OCI-LY1 (cell line): ENCODE results near the gene LRP8.

Source experiments
- H2AFZ ChIP-seq: fragments of 200-600 bp; sonication (generic), shearing (Covaris generic); 2 replicates; pipeline ENCODE4 v1.6.0; 2014; ENCODE audit warnings: antibody characterized with exemption, mild to moderate bottlenecking, low read length
- H3F3A ChIP-seq: fragments of 200-600 bp; sonication (generic), shearing (Covaris generic); 2 replicates; pipeline ENCODE4 v1.6.0; 2014; ENCODE audit warnings: mild to moderate bottlenecking, antibody characterized with exemption, low read length, moderate library complexity; ENCODE audit not compliant: insufficient read depth
- H3K27ac ChIP-seq: fragments of 200-600 bp; sonication (generic); 2 replicates; pipeline ENCODE4 v1.5.1; 2014; ENCODE audit warnings: low read length, mixed run types, mild to moderate bottlenecking, low read depth; ENCODE audit not compliant: poor library complexity, severe bottlenecking
- H3K27me3 ChIP-seq: fragments of 200-600 bp; sonication (generic); 2 replicates; pipeline ENCODE4 v1.6.0; 2014; ENCODE audit warnings: antibody characterized with exemption, mild to moderate bottlenecking, low read length, moderate library complexity; ENCODE audit not compliant: insufficient read depth
- H3K36me3 ChIP-seq: fragments of 200-600 bp; sonication (generic); 2 replicates; pipeline ENCODE4 v1.6.1; 2014; ENCODE audit warnings: mild to moderate bottlenecking, antibody characterized with exemption, low read length, moderate library complexity, mixed read lengths; ENCODE audit not compliant: insufficient read depth
- H3K4me1 ChIP-seq: fragments of 200-600 bp; sonication (generic); 2 replicates; pipeline ENCODE4 v1.5.1; 2014; ENCODE audit warnings: mild to moderate bottlenecking, low read length, moderate library complexity; ENCODE audit not compliant: insufficient read depth, severe bottlenecking
- H3K4me2 ChIP-seq: fragments of 200-600 bp; sonication (generic), shearing (Covaris generic); 2 replicates; pipeline ENCODE4 v1.6.1; 2014; ENCODE audit warnings: low read length
- H3K4me3 ChIP-seq: fragments of 200-600 bp; sonication (generic); 2 replicates; pipeline ENCODE4 v1.5.1; 2014; ENCODE audit warnings: low read length, low read depth, mild to moderate bottlenecking, mixed read lengths; ENCODE audit not compliant: poor library complexity, severe bottlenecking
- H3K79me2 ChIP-seq: fragments of 200-600 bp; shearing (Covaris generic); 2 replicates; pipeline ENCODE4 v1.6.1; 2016; ENCODE audit warnings: mixed run types, low read length, mixed read lengths; ENCODE audit not compliant: insufficient read depth
- H3K9ac ChIP-seq: fragments of 200-600 bp; sonication (generic), shearing (Covaris generic); 2 replicates; pipeline ENCODE4 v1.6.1; 2014; ENCODE audit warnings: mild to moderate bottlenecking, low read length, mixed read lengths
- H3K9me2 ChIP-seq: fragments of 200-600 bp; sonication (generic), shearing (Covaris generic); 2 replicates; pipeline ENCODE4 v1.6.1; 2014; ENCODE audit warnings: low read depth, mild to moderate bottlenecking, low read length, mixed read lengths
- H3K9me3 ChIP-seq: fragments of 200-600 bp; shearing (Covaris generic); 2 replicates; pipeline ENCODE4 v1.6.1; 2014; ENCODE audit warnings: low read length, mixed read lengths
- H4K20me1 ChIP-seq: fragments of 200-600 bp; sonication (generic), shearing (Covaris generic); 2 replicates; pipeline ENCODE4 v1.6.0; 2016; ENCODE audit warnings: mild to moderate bottlenecking, low read length; ENCODE audit not compliant: insufficient read depth
- EZH2 ChIP-seq: fragments of 200-600 bp; sonication (generic), shearing (Covaris generic); IDR thresholded peaks from 2 replicates; pipeline ENCODE4 v1.8.0; 2017; ENCODE audit warnings: borderline replicate concordance, mixed run types, mild to moderate bottlenecking, antibody characterized with exemption, low read length, moderate library complexity, mixed read lengths
- TF ChIP-seq, protein P1 (sequence below): fragments of 200-600 bp; sonication (generic), shearing (Covaris generic); IDR thresholded peaks from 2 replicates; pipeline ENCODE4 v1.5.1; 2017; ENCODE audit warnings: mild to moderate bottlenecking, antibody characterized with exemption, low read length, moderate library complexity, mixed read lengths

Gene LRP8

GRCh38 chr1:53341961-53342707 is 14.3 kb upstream of the LRP8 start:
- H3K79me2 ChIP-seq: no peaks in the 10 kb centered on the region
- H3K27me3 ChIP-seq: no peaks in the 10 kb centered on the region
- no peaks in the 10 kb centered on the region; the same call in 1 of the 2 replicates for H3K36me3 ChIP-seq
- no peak overlapping the region for H3K27ac ChIP-seq
- no peak for TF ChIP-seq EZH2
- TF ChIP-seq, protein P1, sequence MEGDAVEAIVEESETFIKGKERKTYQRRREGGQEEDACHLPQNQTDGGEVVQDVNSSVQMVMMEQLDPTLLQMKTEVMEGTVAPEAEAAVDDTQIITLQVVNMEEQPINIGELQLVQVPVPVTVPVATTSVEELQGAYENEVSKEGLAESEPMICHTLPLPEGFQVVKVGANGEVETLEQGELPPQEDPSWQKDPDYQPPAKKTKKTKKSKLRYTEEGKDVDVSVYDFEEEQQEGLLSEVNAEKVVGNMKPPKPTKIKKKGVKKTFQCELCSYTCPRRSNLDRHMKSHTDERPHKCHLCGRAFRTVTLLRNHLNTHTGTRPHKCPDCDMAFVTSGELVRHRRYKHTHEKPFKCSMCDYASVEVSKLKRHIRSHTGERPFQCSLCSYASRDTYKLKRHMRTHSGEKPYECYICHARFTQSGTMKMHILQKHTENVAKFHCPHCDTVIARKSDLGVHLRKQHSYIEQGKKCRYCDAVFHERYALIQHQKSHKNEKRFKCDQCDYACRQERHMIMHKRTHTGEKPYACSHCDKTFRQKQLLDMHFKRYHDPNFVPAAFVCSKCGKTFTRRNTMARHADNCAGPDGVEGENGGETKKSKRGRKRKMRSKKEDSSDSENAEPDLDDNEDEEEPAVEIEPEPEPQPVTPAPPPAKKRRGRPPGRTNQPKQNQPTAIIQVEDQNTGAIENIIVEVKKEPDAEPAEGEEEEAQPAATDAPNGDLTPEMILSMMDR: no peak
- no peaks in the 10 kb centered on the region for H3K9me2 ChIP-seq
- H3K9me3 ChIP-seq: no peaks in the 10 kb centered on the region
- H4K20me1 ChIP-seq: no peaks in the 10 kb centered on the region
- no peak overlapping the region for H2AFZ ChIP-seq
- H3K4me1 ChIP-seq: no peaks in the 10 kb centered on the region
- no peaks in the 10 kb centered on the region for H3F3A ChIP-seq
- no peak overlapping the region for H3K9ac ChIP-seq
- no peak overlapping the region for H3K4me3 ChIP-seq
- no peak overlapping the region for H3K4me2 ChIP-seq

DNA sequence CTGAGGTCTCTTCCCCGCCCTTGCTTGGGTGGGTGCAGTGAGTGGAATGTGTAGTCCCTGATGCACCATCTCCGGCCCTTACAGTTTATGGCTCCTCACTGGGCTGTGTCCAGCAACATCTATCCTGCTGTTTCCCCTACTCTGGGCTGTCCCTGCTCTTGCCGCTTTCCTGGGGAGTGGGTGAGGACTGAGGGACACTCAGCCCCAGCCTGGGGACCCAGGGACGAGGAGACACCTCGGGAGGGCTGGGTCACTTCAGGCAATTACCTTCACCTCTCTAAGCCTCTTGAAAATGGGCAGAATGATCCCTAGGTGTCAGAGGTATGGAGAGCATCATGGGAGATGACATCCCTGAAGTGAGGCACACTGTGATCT is 13.6 kb upstream of the LRP8 start:
- Histone ChIP-seq H3K4me1 (no peaks in the 10 kb centered on the region), H2AFZ (no peak overlapping the region), H3K27me3 (no peaks in the 10 kb centered on the region), H3K9ac (no peak overlapping the region), H3K27ac (no peak overlapping the region), H3K36me3 (peaks cover 2% of the 10 kb centered on the region), H3K4me3 (no peak overlapping the region), H3K79me2 (no peaks in the 10 kb centered on the region), H3K9me3 (no peaks in the 10 kb centered on the region), H4K20me1 (no peaks in the 10 kb centered on the region), H3K9me2 (no peaks in the 10 kb centered on the region), H3F3A (no peaks in the 10 kb centered on the region), H3K4me2 (no peak overlapping the region)
- TF ChIP-seq, protein P1: no peak
- TF ChIP-seq EZH2: no peak

DNA sequence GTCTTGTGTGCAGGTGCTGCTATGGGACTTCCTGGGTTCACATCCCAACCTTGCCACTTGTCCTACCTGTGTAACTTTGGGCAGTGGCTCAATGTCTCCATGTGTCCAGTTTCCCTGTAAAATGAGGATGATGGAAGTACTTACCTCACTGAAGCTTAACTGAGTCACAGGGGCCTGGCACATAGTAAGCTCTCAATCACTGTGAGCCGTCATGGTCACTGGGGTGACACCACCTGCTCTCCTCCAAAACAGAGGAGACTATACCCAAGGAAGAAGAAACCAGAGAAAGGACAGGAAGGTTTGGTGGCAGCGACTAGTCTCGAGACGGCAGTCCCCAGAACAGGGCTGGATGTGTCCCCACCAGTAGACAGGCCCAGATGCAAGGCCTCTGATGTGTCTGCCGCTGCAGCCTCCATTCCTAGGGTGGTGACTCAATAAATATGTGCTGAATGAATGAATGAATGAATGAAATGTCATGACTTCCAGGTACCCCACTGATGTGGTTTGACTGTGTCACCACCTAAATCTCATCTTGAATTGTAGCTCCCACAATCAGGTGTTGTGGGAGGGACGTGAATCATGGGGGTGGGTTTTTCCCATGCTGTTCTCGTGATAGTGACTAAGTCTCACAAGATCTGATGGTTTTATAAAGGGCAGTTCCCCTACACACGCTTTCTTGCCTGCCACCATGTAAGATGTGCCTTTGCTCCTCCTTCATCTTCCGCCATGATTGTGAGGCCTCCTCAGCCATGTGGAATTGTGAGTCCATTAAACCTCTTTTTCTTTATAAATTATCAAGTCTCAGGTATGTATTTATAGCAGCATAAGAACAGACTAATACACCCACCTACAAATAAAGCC is 13.0 kb upstream of the LRP8 start:
- H3K9me2 ChIP-seq: no peaks in the 10 kb centered on the region
- H3K9ac ChIP-seq: no peak overlapping the region
- no peak overlapping the region for H3K27ac ChIP-seq
- H3K36me3 ChIP-seq: peaks cover 8% of the 10 kb centered on the region
- H3K4me2 ChIP-seq: no peak overlapping the region
- no peaks in the 10 kb centered on the region for H4K20me1 ChIP-seq
- no peak overlapping the region for H3K4me3 ChIP-seq
- no peaks in the 10 kb centered on the region for H3K9me3 ChIP-seq
- H3K27me3 ChIP-seq: no peaks in the 10 kb centered on the region
- H3K79me2 ChIP-seq: no peaks in the 10 kb centered on the region
- no peak overlapping the region for H2AFZ ChIP-seq
- TF ChIP-seq, protein P1: no peak
- TF ChIP-seq EZH2: no peak
- H3K4me1 ChIP-seq: no peaks in the 10 kb centered on the region
- no peaks in the 10 kb centered on the region for H3F3A ChIP-seq
